Neural cell (in vitro differentiated cells): ENCODE data around the gene CCDC33.

ENCODE experiments used
- EZH2 ChIP-seq: fragments of 200-600, 300-800 bp; shearing (Covaris generic), sonication (generic); IDR thresholded peaks from 2 replicates; pipeline ENCODE4 v1.6.1; 2014; ENCODE audit warnings: antibody characterized with exemption, low read length, borderline replicate concordance, mild to moderate bottlenecking; ENCODE audit not compliant: insufficient read depth, poor library complexity, severe bottlenecking
- MXI1 ChIP-seq: fragments of 450-650 bp; conservative IDR thresholded peaks from 2 replicates; pipeline ENCODE4 v1.6.1; 2014; ENCODE audit warnings: antibody characterized with exemption, mild to moderate bottlenecking; ENCODE audit not compliant: poor library complexity, severe bottlenecking
- TF ChIP-seq, protein P1 (sequence below): fragments of 450-650 bp; IDR thresholded peaks from 2 replicates; pipeline ENCODE4 v1.5.1; 2014; ENCODE audit warnings: antibody characterized with exemption, mild to moderate bottlenecking, moderate library complexity; ENCODE audit not compliant: poor library complexity, severe bottlenecking

DNA sequence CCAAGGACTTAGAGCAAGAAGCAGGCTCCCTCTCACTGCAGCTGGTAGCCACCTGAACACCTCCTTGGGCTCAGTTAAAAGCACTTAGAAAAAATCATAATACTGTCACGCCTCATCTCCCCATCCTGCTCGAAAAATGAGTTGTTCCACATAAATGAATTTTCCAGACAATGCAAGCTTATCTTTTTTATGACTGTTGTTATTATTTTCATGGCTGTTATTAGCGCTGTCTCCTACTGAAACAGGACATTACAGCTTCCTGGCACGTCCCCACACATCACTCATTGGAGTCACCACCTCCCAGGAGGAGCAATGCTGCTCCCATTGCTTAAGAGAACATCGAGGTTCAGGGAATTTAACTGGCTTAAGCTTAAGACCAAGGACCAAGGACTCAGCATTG lies 26.5 kb downstream of the CCDC33 start:
- TF ChIP-seq, protein P1, sequence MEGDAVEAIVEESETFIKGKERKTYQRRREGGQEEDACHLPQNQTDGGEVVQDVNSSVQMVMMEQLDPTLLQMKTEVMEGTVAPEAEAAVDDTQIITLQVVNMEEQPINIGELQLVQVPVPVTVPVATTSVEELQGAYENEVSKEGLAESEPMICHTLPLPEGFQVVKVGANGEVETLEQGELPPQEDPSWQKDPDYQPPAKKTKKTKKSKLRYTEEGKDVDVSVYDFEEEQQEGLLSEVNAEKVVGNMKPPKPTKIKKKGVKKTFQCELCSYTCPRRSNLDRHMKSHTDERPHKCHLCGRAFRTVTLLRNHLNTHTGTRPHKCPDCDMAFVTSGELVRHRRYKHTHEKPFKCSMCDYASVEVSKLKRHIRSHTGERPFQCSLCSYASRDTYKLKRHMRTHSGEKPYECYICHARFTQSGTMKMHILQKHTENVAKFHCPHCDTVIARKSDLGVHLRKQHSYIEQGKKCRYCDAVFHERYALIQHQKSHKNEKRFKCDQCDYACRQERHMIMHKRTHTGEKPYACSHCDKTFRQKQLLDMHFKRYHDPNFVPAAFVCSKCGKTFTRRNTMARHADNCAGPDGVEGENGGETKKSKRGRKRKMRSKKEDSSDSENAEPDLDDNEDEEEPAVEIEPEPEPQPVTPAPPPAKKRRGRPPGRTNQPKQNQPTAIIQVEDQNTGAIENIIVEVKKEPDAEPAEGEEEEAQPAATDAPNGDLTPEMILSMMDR: no peak
- TF ChIP-seq MXI1: no peak
- no peak for TF ChIP-seq EZH2
